CD4-positive, CD25-positive, alpha-beta regulatory T cell (primary cell): ENCODE results near the gene AMBN. TPM values are rescaled to one million over a fixed set of nuclear protein-coding genes. Genes with fewer than 3 reads are reported as not detected.

Experiments used
- ATAC-seq, 2 donors: fragments of 150-1000 bp; cut with Tn5 transposase; one replicate each; pipeline ENCODE4 v1.10.0; 2021; ENCODE audit warnings: low read depth in 2 of 2, moderate number of reproducible peaks in 2 of 2, moderate library complexity in 1 of 2
- DNase-seq, 3 donors: peaks; one replicate each; pipeline versions ENCODE4 v3.0.0 to v3.0.0-alpha.2; 2012 to 2022; ENCODE audit warnings: mixed read lengths in 1 of 3
- H3K27ac ChIP-seq: one replicate; pipeline ENCODE4 v1.7.0; 2013; ENCODE audit warnings: mild to moderate bottlenecking, low read length; ENCODE audit not compliant: insufficient read depth, poor library complexity, severe bottlenecking
- H3K27me3 ChIP-seq: one replicate; pipeline ENCODE4 v1.7.0; 2013; ENCODE audit warnings: low read length; ENCODE audit not compliant: control insufficient read depth, insufficient read depth
- H3K36me3 ChIP-seq: one replicate; pipeline ENCODE4 v1.7.0; 2013; ENCODE audit warnings: mild to moderate bottlenecking, low read length, moderate library complexity; ENCODE audit not compliant: control insufficient read depth, insufficient read depth
- H3K4me1 ChIP-seq: 2 replicates; pipeline ENCODE4 v1.7.0; 2013; ENCODE audit warnings: mild to moderate bottlenecking, low read length; ENCODE audit not compliant: insufficient read depth, control insufficient read depth, poor library complexity, severe bottlenecking
- H3K4me3 ChIP-seq: one replicate; pipeline ENCODE4 v1.7.0; 2013; ENCODE audit warnings: low read depth, mild to moderate bottlenecking, low read length, moderate library complexity
- H3K9me3 ChIP-seq, 2 experiments: 1 replicate in 1 of 2; 2 replicates in 1 of 2; pipeline ENCODE4 v1.7.0; 2013; ENCODE audit warnings: low read length in 2 of 2, mild to moderate bottlenecking in 1 of 2, moderate library complexity in 1 of 2; ENCODE audit not compliant: control insufficient read depth in 2 of 2
- H3K27ac Mint-ChIP-seq, 3 donors: one replicate each; pipeline ENCODE4 v1.8.0; 2020 to 2022; ENCODE audit warnings: mild to moderate bottlenecking in 3 of 3, mixed read lengths in 3 of 3, moderate library complexity in 2 of 3
- H3K27me3 Mint-ChIP-seq: one replicate; pipeline ENCODE4 v1.8.0; 2022; ENCODE audit warnings: mild to moderate bottlenecking, mixed read lengths
- H3K36me3 Mint-ChIP-seq: one replicate; pipeline ENCODE4 v1.8.0; 2020; ENCODE audit warnings: mixed read lengths
- H3K4me1 Mint-ChIP-seq, 4 donors: one replicate each; pipeline ENCODE4 v1.8.0; 2020 to 2022; ENCODE audit warnings: mixed read lengths in 4 of 4, mild to moderate bottlenecking in 1 of 4
- H3K4me3 Mint-ChIP-seq, 4 donors: one replicate each; pipeline ENCODE4 v1.8.0; 2020 to 2022; ENCODE audit warnings: mild to moderate bottlenecking in 4 of 4, mixed read lengths in 4 of 4, moderate library complexity in 3 of 4
- H3K9me3 Mint-ChIP-seq, 7 donors: one replicate each; pipeline ENCODE4 v1.8.0; 2020 to 2022; ENCODE audit warnings: mixed read lengths in 7 of 7, mild to moderate bottlenecking in 3 of 7, moderate library complexity in 2 of 7
- polyA plus RNA-seq, 4 donors: library from polyadenylated mRNA; unstranded; fragments of 300-500 nt; fragmentation: Illumina TruSeq; gene quantifications; one replicate each; pipeline ENCODE4 v1.2.3, GENCODE V29; 2021
- total RNA-seq: library from RNA; stranded (reverse); gene quantifications from one replicate; pipeline ENCODE4 v1.2.3, GENCODE V29; 2022

AMBN gene
- total and polyA plus RNA-seq, 5 donors from 2014 or later: not detected

GRCh38 chr4:70594196-70594595 is 2.1 kb downstream of the AMBN start:
- H3K27me3 Mint-ChIP-seq: peaks cover 9% of the 10 kb centered on the region
- Histone ChIP-seq H3K9me3 (no peaks in the 10 kb centered on the region), H3K4me3 (no peak overlapping the region), H3K27ac (no peak overlapping the region), H3K36me3 (no peaks in the 10 kb centered on the region), H3K4me1 (no peaks in the 10 kb centered on the region), H3K27me3 (peaks cover 4% of the 10 kb centered on the region)
- no peaks in the 10 kb centered on the region for H3K36me3 Mint-ChIP-seq
- H3K4me3 Mint-ChIP-seq: no peak overlapping the region
- DNase-seq (no peak), ATAC-seq (no peak)
- H3K27ac Mint-ChIP-seq: no peak overlapping the region
- no peaks in the 10 kb centered on the region for H3K4me1 Mint-ChIP-seq
- H3K9me3 Mint-ChIP-seq: no peaks in the 10 kb centered on the region

- no peaks in the 10 kb centered on the region for H3K36me3 ChIP-seq
- H3K4me3 ChIP-seq: no peak overlapping the region
These were observed 8.2 kb downstream of the AMBN start for GRCh38 chr4:70600305-70600704.

GRCh38 chr4:70600977-70601376 is 8.9 kb downstream of the AMBN start:
- no peak for ATAC-seq
- no peaks in the 10 kb centered on the region for H3K9me3 Mint-ChIP-seq
- no peaks in the 10 kb centered on the region for H3K4me1 ChIP-seq
- peaks cover 4% of the 10 kb centered on the region for H3K27me3 ChIP-seq
- H3K27me3 Mint-ChIP-seq: peaks cover 16% of the 10 kb centered on the region
- H3K9me3 ChIP-seq: no peaks in the 10 kb centered on the region
- H3K4me1 Mint-ChIP-seq: no peaks in the 10 kb centered on the region
- no peak overlapping the region for H3K27ac Mint-ChIP-seq
- H3K36me3 ChIP-seq: no peaks in the 10 kb centered on the region
- no peaks in the 10 kb centered on the region for H3K36me3 Mint-ChIP-seq
- H3K4me3 Mint-ChIP-seq: no peak overlapping the region
- no peak overlapping the region for H3K4me3 ChIP-seq
- no peak for DNase-seq
- no peak overlapping the region for H3K27ac ChIP-seq

More at GRCh38 chr4:70600305-70600704, 8.2 kb downstream of the AMBN start:
- Mint-ChIP-seq H3K36me3 (no peaks in the 10 kb centered on the region), H3K4me1 (no peaks in the 10 kb centered on the region), H3K27ac (no peak overlapping the region), H3K4me3 (no peak overlapping the region), H3K27me3 (peaks cover 11% of the 10 kb centered on the region), H3K9me3 (no peaks in the 10 kb centered on the region)
- Histone ChIP-seq H3K27ac (no peak overlapping the region), H3K9me3 (no peaks in the 10 kb centered on the region), H3K27me3 (peaks cover 4% of the 10 kb centered on the region), H3K4me1 (no peaks in the 10 kb centered on the region)
- DNase-seq: no peak
- ATAC-seq: no peak

DNA sequence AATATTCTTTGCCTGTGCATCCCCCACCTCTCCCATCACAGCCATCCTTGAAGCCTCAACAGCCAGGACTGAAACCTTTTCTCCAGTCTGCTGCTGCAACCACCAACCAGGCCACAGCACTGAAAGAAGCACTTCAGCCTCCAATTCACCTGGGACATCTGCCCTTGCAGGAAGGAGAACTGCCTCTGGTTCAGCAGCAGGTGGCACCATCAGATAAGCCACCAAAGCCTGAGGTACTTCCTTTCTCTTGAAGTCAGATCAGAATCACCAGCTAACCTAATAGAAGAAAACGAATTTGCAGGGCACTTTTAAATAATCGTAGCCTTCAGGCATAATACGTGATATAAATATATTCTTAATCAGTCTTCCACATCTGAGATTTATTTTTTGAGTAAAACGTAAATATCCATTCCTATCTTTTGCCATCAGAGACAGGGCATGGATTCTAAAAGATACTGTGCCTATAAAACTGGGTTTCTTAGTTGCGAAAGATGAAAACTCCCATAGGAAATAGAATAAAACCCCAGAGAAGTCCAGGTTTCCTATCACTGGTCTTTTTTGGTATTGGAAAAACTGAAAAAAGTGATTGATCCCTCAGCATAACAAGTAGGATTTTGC is 9.5 kb downstream of the AMBN start:
- no peak overlapping the region for H3K27ac Mint-ChIP-seq
- H3K27me3 ChIP-seq: peaks cover 4% of the 10 kb centered on the region
- H3K27ac ChIP-seq: no peak overlapping the region
- DNase-seq (peak; percentile 45 to 78 (median 63)), ATAC-seq (peak; percentile 68 to 77)
- no peaks in the 10 kb centered on the region for H3K4me1 Mint-ChIP-seq
- no peaks in the 10 kb centered on the region for H3K36me3 ChIP-seq
- no peaks in the 10 kb centered on the region for H3K36me3 Mint-ChIP-seq
- no peak overlapping the region for H3K4me3 ChIP-seq
- H3K4me1 ChIP-seq: no peaks in the 10 kb centered on the region
- no peaks in the 10 kb centered on the region for H3K9me3 Mint-ChIP-seq
- H3K4me3 Mint-ChIP-seq: no peak overlapping the region
- no peaks in the 10 kb centered on the region for H3K9me3 ChIP-seq
- peaks cover 16% of the 10 kb centered on the region for H3K27me3 Mint-ChIP-seq

- DNase-seq (no peak), ATAC-seq (no peak)
- H3K4me1 ChIP-seq: no peaks in the 10 kb centered on the region
- H3K27ac ChIP-seq: no peak overlapping the region
- Mint-ChIP-seq H3K9me3 (no peaks in the 10 kb centered on the region), H3K4me3 (no peak overlapping the region), H3K27me3 (peaks cover 11% of the 10 kb centered on the region), H3K36me3 (no peaks in the 10 kb centered on the region), H3K27ac (no peak overlapping the region), H3K4me1 (no peaks in the 10 kb centered on the region)
- no peaks in the 10 kb centered on the region for H3K27me3 ChIP-seq
- no peaks in the 10 kb centered on the region for H3K9me3 ChIP-seq
- H3K36me3 ChIP-seq: no peaks in the 10 kb centered on the region
- no peak overlapping the region for H3K4me3 ChIP-seq
These were observed 11.8 kb downstream of the AMBN start for GRCh38 chr4:70603856-70604255.

DNA sequence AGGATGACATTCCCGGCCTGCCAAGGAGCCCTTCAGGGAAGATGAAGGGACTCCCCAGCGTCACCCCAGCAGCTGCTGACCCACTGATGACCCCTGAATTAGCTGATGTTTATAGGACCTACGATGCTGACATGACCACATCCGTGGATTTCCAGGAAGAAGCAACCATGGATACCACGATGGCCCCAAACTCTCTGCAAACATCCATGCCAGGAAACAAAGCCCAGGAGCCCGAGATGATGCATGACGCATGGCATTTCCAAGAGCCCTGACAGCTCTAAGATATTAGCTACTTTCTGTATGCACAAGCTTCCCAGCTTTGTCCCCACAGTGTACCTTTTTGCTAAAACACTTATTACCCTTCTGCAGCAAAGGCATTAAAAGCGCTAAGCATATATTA is 14.4 kb downstream of the AMBN start:
- H3K4me3 ChIP-seq: no peak overlapping the region
- Mint-ChIP-seq H3K27ac (no peak overlapping the region), H3K36me3 (no peaks in the 10 kb centered on the region), H3K27me3 (peaks cover 21% of the 10 kb centered on the region), H3K9me3 (no peaks in the 10 kb centered on the region), H3K4me1 (no peaks in the 10 kb centered on the region), H3K4me3 (no peak overlapping the region)
- no peaks in the 10 kb centered on the region for H3K36me3 ChIP-seq
- DNase-seq (no peak), ATAC-seq (no peak)
- H3K4me1 ChIP-seq: no peaks in the 10 kb centered on the region
- no peaks in the 10 kb centered on the region for H3K9me3 ChIP-seq
- no peak overlapping the region for H3K27ac ChIP-seq
- peaks cover 3% of the 10 kb centered on the region for H3K27me3 ChIP-seq

GRCh38 chr4:70607334-70607853 is 15.3 kb downstream of the AMBN start:
- ATAC-seq: no peak
- Histone ChIP-seq H3K27ac (no peak overlapping the region), H3K36me3 (no peaks in the 10 kb centered on the region), H3K27me3 (peaks cover 3% of the 10 kb centered on the region), H3K9me3 (no peaks in the 10 kb centered on the region), H3K4me1 (no peaks in the 10 kb centered on the region), H3K4me3 (no peak overlapping the region)
- H3K36me3 Mint-ChIP-seq: no peaks in the 10 kb centered on the region
- H3K27me3 Mint-ChIP-seq: peaks cover 28% of the 10 kb centered on the region
- no peaks in the 10 kb centered on the region for H3K9me3 Mint-ChIP-seq
- no peak for DNase-seq
- H3K4me3 Mint-ChIP-seq: no peak overlapping the region
- no peak overlapping the region for H3K27ac Mint-ChIP-seq
- H3K4me1 Mint-ChIP-seq: no peaks in the 10 kb centered on the region

DNA sequence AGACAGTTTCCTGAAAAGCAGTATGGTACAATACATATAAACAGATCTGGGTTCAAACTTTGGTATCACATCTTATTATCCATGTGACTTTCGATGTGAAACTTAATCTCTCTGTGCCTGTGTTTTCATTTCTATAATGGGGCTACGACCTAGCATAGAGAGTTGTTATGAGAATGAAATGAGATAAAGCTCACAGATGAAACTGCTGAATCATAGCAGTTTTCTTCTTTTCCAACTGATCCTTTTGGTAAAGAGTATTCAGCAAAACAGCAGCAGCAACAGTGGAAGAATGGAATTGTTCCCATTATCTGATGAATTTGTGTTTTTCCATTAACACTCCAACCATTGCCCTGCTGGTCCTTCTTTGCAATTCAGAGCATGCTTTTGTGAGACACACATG is 16.3 kb downstream of the AMBN start:
- Mint-ChIP-seq H3K36me3 (no peaks in the 10 kb centered on the region), H3K9me3 (no peaks in the 10 kb centered on the region), H3K27ac (no peak overlapping the region), H3K27me3 (peaks cover 37% of the 10 kb centered on the region), H3K4me1 (peaks cover 0 to 4% (median 1%) of the 10 kb centered on the region in 4 donors), H3K4me3 (no peak overlapping the region)
- H3K4me3 ChIP-seq: no peak overlapping the region
- no peaks in the 10 kb centered on the region for H3K36me3 ChIP-seq
- ATAC-seq (no peak), DNase-seq (no peak)
- peaks cover 8% of the 10 kb centered on the region for H3K27me3 ChIP-seq
- H3K4me1 ChIP-seq: no peaks in the 10 kb centered on the region
- no peak overlapping the region for H3K27ac ChIP-seq
- H3K9me3 ChIP-seq: no peaks in the 10 kb centered on the region
